Fibroblast of lung (primary cell): ENCODE measurements around the gene APBB2. TPM values are rescaled to one million over a fixed set of nuclear protein-coding genes. Genes with fewer than 3 reads are reported as not detected.

ENCODE experiments used
- DNase-seq, 2 donors: peaks; one replicate each; pipeline versions ENCODE4 v3.0.0 to v3.0.0-alpha.2; 2010; ENCODE audit warnings: low read depth in 2 of 2
- H2AFZ ChIP-seq: 2 replicates; pipeline ENCODE4 v1.5.1; 2012; ENCODE audit warnings: low read length, control low read depth, inconsistent platforms
- H3K27ac ChIP-seq: 2 replicates; pipeline ENCODE4 v1.5.1; 2011; ENCODE audit warnings: low read length, control low read depth; ENCODE audit not compliant: insufficient read depth
- H3K27me3 ChIP-seq: 2 replicates; pipeline ENCODE4 v1.5.1; 2011; ENCODE audit warnings: mild to moderate bottlenecking, low read length; ENCODE audit not compliant: control insufficient read depth, insufficient read depth
- H3K36me3 ChIP-seq: 2 replicates; pipeline ENCODE4 v1.5.1; 2011; ENCODE audit warnings: low read length; ENCODE audit not compliant: control insufficient read depth, insufficient read depth
- H3K4me1 ChIP-seq: 2 replicates; pipeline ENCODE4 v1.5.1; 2011; ENCODE audit warnings: low read length; ENCODE audit not compliant: control insufficient read depth, insufficient read depth; ENCODE audit errors: extremely low read depth
- H3K4me2 ChIP-seq: 2 replicates; pipeline ENCODE4 v1.5.1; 2011; ENCODE audit warnings: low read length, control low read depth; ENCODE audit not compliant: insufficient read depth; ENCODE audit errors: extremely low read depth
- H3K4me3 ChIP-seq, 4 experiments: fragments of 200-600 bp in 1 of 4; sonication (generic) in 1 of 4; replicated peaks in 1 of 4; 2 replicates each; pipeline ENCODE4 v1.5.1; 2011 to 2016; ENCODE audit warnings: low read length in 4 of 4, low read depth in 3 of 4, mild to moderate bottlenecking in 3 of 4, control low read depth in 2 of 4, inconsistent platforms in 1 of 4, mixed read lengths in 1 of 4; ENCODE audit not compliant: insufficient read depth in 1 of 4; ENCODE audit errors: control extremely low read depth in 1 of 4
- H3K79me2 ChIP-seq: 2 replicates; pipeline ENCODE4 v1.5.1; 2012; ENCODE audit warnings: mild to moderate bottlenecking, low read length, inconsistent platforms; ENCODE audit not compliant: control insufficient read depth, insufficient read depth
- H3K9ac ChIP-seq: 2 replicates; pipeline ENCODE4 v1.5.1; 2011; ENCODE audit warnings: mild to moderate bottlenecking, low read length, control low read depth; ENCODE audit not compliant: insufficient read depth
- H3K9me3 ChIP-seq: 2 replicates; pipeline ENCODE4 v1.5.1; 2012; ENCODE audit warnings: low read depth, low read length; ENCODE audit not compliant: control insufficient read depth, insufficient read depth
- H4K20me1 ChIP-seq: 2 replicates; pipeline ENCODE4 v1.5.1; 2011; ENCODE audit warnings: low read length; ENCODE audit not compliant: control insufficient read depth, insufficient read depth; ENCODE audit errors: extremely low read depth
- CTCF ChIP-seq, 2 donors: IDR thresholded peaks in 1 of 2; conservative IDR thresholded peaks in 1 of 2; 1 replicate in 1 of 2; 2 replicates in 1 of 2; pipeline ENCODE4 v1.5.1; 2011 to 2012; ENCODE audit warnings: low read length in 2 of 2, control low read depth in 1 of 2, inconsistent platforms in 1 of 2, low read depth in 1 of 2, mild to moderate bottlenecking in 1 of 2
- EZH2 ChIP-seq: IDR thresholded peaks from 2 replicates; pipeline ENCODE4 v1.5.1; 2012; ENCODE audit warnings: low read length, control low read depth, mild to moderate bottlenecking; ENCODE audit errors: missing control alignments
- polyA plus RNA-seq, 2 donors: library from polyadenylated mRNA; depleted of rRNA in 1 of 2; stranded (reverse) in 1 of 2; unstranded in 1 of 2; fragments of >200 nt; gene quantifications; 2 replicates each; pipeline ENCODE4 v1.2.1, GENCODE V29; 2011 to 2012; ENCODE audit warnings: missing spikeins in 1 of 2
- total RNA-seq: library from RNA; depleted of rRNA; stranded (reverse); fragments of >200 nt; gene quantifications from 2 replicates; pipeline ENCODE4 v1.2.1, GENCODE V29; 2014

APBB2 gene
- total and polyA plus RNA-seq, 2 donors (not counting 1 experiment from before 2014, with no cell fraction given): 25.1 to 29.8 TPM

GRCh38 chr4:41103657-41104056 is 110.7 kb downstream of the APBB2 start:
- Histone ChIP-seq H3K27me3 (no peaks in the 10 kb centered on the region), H2AFZ (no peak overlapping the region), H3K27ac (no peak overlapping the region), H3K9me3 (no peaks in the 10 kb centered on the region), H3K4me2 (no peak overlapping the region), H3K9ac (no peak overlapping the region), H3K79me2 (no peaks in the 10 kb centered on the region), H3K36me3 (no peaks in the 10 kb centered on the region), H3K4me3 (no peak overlapping the region), H4K20me1 (no peaks in the 10 kb centered on the region), H3K4me1 (no peaks in the 10 kb centered on the region)
- no peak for TF ChIP-seq EZH2
- no peak for TF ChIP-seq CTCF (conservative IDR thresholded peaks at IDR 0.05 in 1 of 2, IDR thresholded peaks at IDR 0.05 in 1 of 2; ENCODE audit: low read depth in 1 of 2, low read length in 2 of 2)
- no peak for DNase-seq

DNA sequence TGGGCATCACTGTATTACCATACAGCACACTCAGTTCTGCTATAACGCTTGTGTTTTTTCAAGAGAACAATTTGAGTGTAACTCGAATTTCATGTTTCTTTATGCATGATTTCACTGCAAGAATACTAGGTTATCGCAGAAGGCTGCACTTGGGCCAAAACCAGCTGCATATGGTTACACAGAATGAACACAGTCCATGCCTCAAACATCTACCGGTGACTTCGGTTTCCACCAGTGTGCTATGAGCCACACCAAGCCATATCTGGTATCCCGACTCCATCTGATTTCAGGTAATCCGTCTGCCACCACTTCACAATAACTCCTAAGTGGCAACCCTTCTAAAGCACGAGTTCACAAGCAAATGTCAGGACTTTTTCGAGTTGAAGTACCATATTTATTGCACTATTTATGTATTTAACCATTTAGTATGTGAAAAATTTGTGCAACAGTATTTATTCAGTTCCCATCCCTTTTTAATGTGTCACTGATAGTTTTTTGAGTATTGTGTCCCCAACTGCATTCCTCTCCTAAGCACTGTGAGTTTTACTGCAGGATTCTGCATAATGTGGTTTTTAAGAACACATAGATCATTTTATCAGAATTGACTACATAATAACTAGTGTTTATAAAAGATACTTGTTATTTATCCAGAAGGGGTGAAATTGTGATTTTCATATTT is 111.8 kb downstream of the APBB2 start:
- H4K20me1 ChIP-seq: no peaks in the 10 kb centered on the region
- H3K79me2 ChIP-seq: no peaks in the 10 kb centered on the region
- peak in 1 of 2 donors; percentile 63 for DNase-seq
- H3K9ac ChIP-seq: no peak overlapping the region
- H3K27me3 ChIP-seq: no peaks in the 10 kb centered on the region
- H3K4me2 ChIP-seq: no peak overlapping the region
- no peaks in the 10 kb centered on the region for H3K4me1 ChIP-seq
- H2AFZ ChIP-seq: no peak overlapping the region
- no peaks in the 10 kb centered on the region for H3K9me3 ChIP-seq
- no peak overlapping the region for H3K4me3 ChIP-seq
- no peaks in the 10 kb centered on the region for H3K36me3 ChIP-seq
- TF ChIP-seq EZH2 (no peak), CTCF (conservative IDR thresholded peaks at IDR 0.05 in 1 of 2, IDR thresholded peaks at IDR 0.05 in 1 of 2; ENCODE audit: low read depth in 1 of 2, low read length in 2 of 2) (no peak)
- no peak overlapping the region for H3K27ac ChIP-seq

GRCh38 chr4:41098093-41099048 is 116.0 kb downstream of the APBB2 start:
- Histone ChIP-seq H3K9me3 (no peaks in the 10 kb centered on the region), H3K9ac (no peak overlapping the region), H3K27ac (no peak overlapping the region), H3K4me1 (no peaks in the 10 kb centered on the region), H2AFZ (no peak overlapping the region), H3K27me3 (no peaks in the 10 kb centered on the region), H3K4me2 (no peak overlapping the region), H4K20me1 (no peaks in the 10 kb centered on the region), H3K79me2 (no peaks in the 10 kb centered on the region), H3K36me3 (no peaks in the 10 kb centered on the region), H3K4me3 (no peak overlapping the region)
- peak in 1 of 2 donors; percentile 14 for DNase-seq
- TF ChIP-seq EZH2 (no peak), CTCF (conservative IDR thresholded peaks at IDR 0.05 in 1 of 2, IDR thresholded peaks at IDR 0.05 in 1 of 2; ENCODE audit: low read depth in 1 of 2, low read length in 2 of 2) (no peak)
